Epithelial cell of proximal tubule (primary cell): ENCODE measurements around the gene ESYT2. TPM values are rescaled to one million over a fixed set of nuclear protein-coding genes. Genes with fewer than 3 reads are reported as not detected.

Experiments used
- DNase-seq: peaks from one replicate; pipeline ENCODE4 v3.0.0-alpha.2; 2011; ENCODE audit warnings: low read depth
- H3K4me3 ChIP-seq: 2 replicates; pipeline ENCODE4 v1.5.1; 2011; ENCODE audit warnings: low read depth, mild to moderate bottlenecking, low read length
- CTCF ChIP-seq: conservative IDR thresholded peaks from 2 replicates; pipeline ENCODE4 v1.5.1; 2012; ENCODE audit warnings: low read depth, mild to moderate bottlenecking, low read length
- total RNA-seq: library from RNA; depleted of rRNA; stranded (reverse); fragments of >200 nt; gene quantifications from 2 replicates; pipeline ENCODE4 v1.2.3, GENCODE V29; 2015

ESYT2 gene
- total RNA-seq, 1 donor from 2014 or later, result 43.4 TPM

GRCh38 chr7:158716802-158717201 is 112.5 kb downstream of the ESYT2 start:
- no peak overlapping the region for H3K4me3 ChIP-seq
- no peak for TF ChIP-seq CTCF
- no peak for DNase-seq

GRCh38 chr7:158710651-158711102 is 118.6 kb downstream of the ESYT2 start:
- TF ChIP-seq CTCF, result no peak
- no peak for DNase-seq
- H3K4me3 ChIP-seq, result no peak overlapping the region

- no peak overlapping the region for H3K4me3 ChIP-seq
- no peak for TF ChIP-seq CTCF
- DNase-seq, result no peak
Observed at GRCh38 chr7:158707610-158708009, 121.7 kb downstream of the ESYT2 start.

GRCh38 chr7:158706710-158707590 is 122.4 kb downstream of the ESYT2 start:
- H3K4me3 ChIP-seq, result no peak overlapping the region
- no peak for TF ChIP-seq CTCF

GRCh38 chr7:158706273-158706704 is 123.0 kb downstream of the ESYT2 start:
- no peak for DNase-seq
- TF ChIP-seq CTCF, result no peak
- no peak overlapping the region for H3K4me3 ChIP-seq

More at GRCh38 chr7:158706710-158707590, 122.4 kb downstream of the ESYT2 start:
- DNase-seq, result no peak

GRCh38 chr7:158705234-158705850 is 124.0 kb downstream of the ESYT2 start:
- H3K4me3 ChIP-seq, result peak overlapping the region; percentile 95
- no peak for TF ChIP-seq CTCF
- DNase-seq, result no peak
